ENCODE results near the gene SLC35B2. TPM values are rescaled to one million over a fixed set of nuclear protein-coding genes. Genes with fewer than 3 reads are reported as not detected.

SLC35B2 gene
- total and polyA plus RNA-seq, 9 of the 15 experiments (the other 6 are each of a cell fraction or from before 2014, with no cell fraction given): 14.5 to 59.1 (median 47.1) TPM

- TF ChIP-seq MYC (IDR thresholded peaks at IDR 0.05; ENCODE audit: low read depth, low read length) (0 out of 2 replicates have a peak, but pooled peaks have one; percentile 1), MYC (CRISPR knock-in tag; IDR thresholded peaks at IDR 0.05; ENCODE audit: borderline replicate concordance, low read depth) (no peak), RFX1 (IDR thresholded peaks at IDR 0.05) (peak; percentile 86)
Measured at GRCh38 chr6:44227148-44227793, 30.1 kb downstream of the SLC35B2 start (continued).

- peaks cover 3% of the 10 kb centered on the region; the same call in 1 of the 2 replicates for H4K20me1 ChIP-seq (replicated peaks; ENCODE audit: control insufficient read depth, insufficient read depth, low read length)
- H3K9me3 ChIP-seq (replicated peaks; ENCODE audit: control insufficient read depth, insufficient read depth, low read depth, low read length): no peaks in the 10 kb centered on the region
- H3K9me1 ChIP-seq (ENCODE audit: control insufficient read depth, insufficient read depth, low read length): peaks cover 6% of the 10 kb centered on the region
- POLR2A ChIA-PET: interaction anchor here (0.6 to 6.8 kb wide), 12 partner anchors 9 to 126 kb away, joined by 3 to 104 read pairs (median 4); partner anchors contain the start of genes HSP90AB1 and MYMX
- WGBS (ENCODE audit: insufficient coverage, low coverage, missing lambda C conversion rate): 32% methylated on average over 14 of the region's 15 CpGs
- in situ Hi-C loops (cut with MboI): no loop called here
- no peaks in the 10 kb centered on the region for H3K27me3 ChIP-seq (ENCODE audit: control insufficient read depth in 2 of 2, insufficient read depth in 2 of 2, low read length in 2 of 2)
- peaks cover 56% of the 10 kb centered on the region for H3K79me2 ChIP-seq (ENCODE audit: control insufficient read depth, insufficient read depth, low read length)
- ATAC-seq (0 out of 3 replicates have a peak, but pooled peaks have one; percentile 1), FAIRE-seq (peak; percentile 78), DNase-seq (ENCODE audit: extremely low read depth in 1 of 4, low spot score in 3 of 4) (peak; percentile 45 to 74 (median 52))
- intact Hi-C loops (cut with micrococcal nuclease): loop anchor here (1.0 to 10.0 kb wide), 3 partner anchors 20 to 592 kb away; partner anchors contain the start of gene MAD2L1BP
- H3K4me1 ChIP-seq (replicated peaks in 1 of 2; ENCODE audit: control insufficient read depth in 2 of 2, insufficient read depth in 2 of 2, low read length in 2 of 2): peaks cover 57 to 73% of the 10 kb centered on the region in 2 experiments
- H3K4me2 ChIP-seq (ENCODE audit: insufficient read depth, low read length): peak overlapping the region; percentile 79
- H3K36me3 ChIP-seq (ENCODE audit: control insufficient read depth, insufficient read depth, low read length): peaks cover 47% of the 10 kb centered on the region
- CTCF ChIA-PET (ENCODE audit: low intra/inter-chr PET ratio): interaction anchor here (0.5 kb wide), 1 partner anchor 52 kb away, joined by 3 read pairs; no protein-coding TSS in a partner anchor
- peak overlapping the region; percentile 59 to 92 for H3K9ac ChIP-seq (ENCODE audit: insufficient read depth in 1 of 2, low read depth in 2 of 2, low read length in 2 of 2)
- no TSS peak for BruUV-seq (replicated peaks)
- H3K4me3 ChIP-seq: peak overlapping the region; percentile 26; the same call in 1 of the 2 replicates
- no peak overlapping the region for H2AFZ ChIP-seq (ENCODE audit: low read depth, low read length)
- H3K27ac ChIP-seq (ENCODE audit: extremely low read depth, low read depth, low read length): peak overlapping the region; percentile 75
- TF ChIP-seq, protein P1, sequence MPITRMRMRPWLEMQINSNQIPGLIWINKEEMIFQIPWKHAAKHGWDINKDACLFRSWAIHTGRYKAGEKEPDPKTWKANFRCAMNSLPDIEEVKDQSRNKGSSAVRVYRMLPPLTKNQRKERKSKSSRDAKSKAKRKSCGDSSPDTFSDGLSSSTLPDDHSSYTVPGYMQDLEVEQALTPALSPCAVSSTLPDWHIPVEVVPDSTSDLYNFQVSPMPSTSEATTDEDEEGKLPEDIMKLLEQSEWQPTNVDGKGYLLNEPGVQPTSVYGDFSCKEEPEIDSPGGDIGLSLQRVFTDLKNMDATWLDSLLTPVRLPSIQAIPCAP (CRISPR knock-in tag; IDR thresholded peaks at IDR 0.05; ENCODE audit: borderline replicate concordance): no peak
- TF ChIP-seq ESRRA (IDR thresholded peaks at IDR 0.05; ENCODE audit: borderline replicate concordance, low read depth) (peak; percentile 98), ZNF263 (CRISPR knock-in tag; IDR thresholded peaks at IDR 0.05; ENCODE audit: borderline replicate concordance) (peak; percentile 80)
- TF ChIP-seq, protein P2, sequence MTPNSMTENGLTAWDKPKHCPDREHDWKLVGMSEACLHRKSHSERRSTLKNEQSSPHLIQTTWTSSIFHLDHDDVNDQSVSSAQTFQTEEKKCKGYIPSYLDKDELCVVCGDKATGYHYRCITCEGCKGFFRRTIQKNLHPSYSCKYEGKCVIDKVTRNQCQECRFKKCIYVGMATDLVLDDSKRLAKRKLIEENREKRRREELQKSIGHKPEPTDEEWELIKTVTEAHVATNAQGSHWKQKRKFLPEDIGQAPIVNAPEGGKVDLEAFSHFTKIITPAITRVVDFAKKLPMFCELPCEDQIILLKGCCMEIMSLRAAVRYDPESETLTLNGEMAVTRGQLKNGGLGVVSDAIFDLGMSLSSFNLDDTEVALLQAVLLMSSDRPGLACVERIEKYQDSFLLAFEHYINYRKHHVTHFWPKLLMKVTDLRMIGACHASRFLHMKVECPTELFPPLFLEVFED (CRISPR knock-in tag; conservative IDR thresholded peaks at IDR 0.05): peak; percentile 79; the same call in 1 of the 2 replicates
Measured at GRCh38 chr6:44226368-44227147, 30.8 kb downstream of the SLC35B2 start.

Measured in K562 (cell line).